K562 (cell line): Measurements from ENCODE around the gene GAPDH. TPM values are rescaled to one million over a fixed set of nuclear protein-coding genes. Genes with fewer than 3 reads are reported as not detected.

Experiments
- CEBPG ChIP-seq, 3 experiments: fragments of 200-800 bp in 1 of 3; sonication (Bioruptor generic) in 1 of 3; sonication (generic) in 1 of 3; formaldehyde crosslinking in 1 of 3; IDR thresholded peaks in 2 of 3; conservative IDR thresholded peaks in 1 of 3; 2 replicates each; pipeline versions ENCODE4 v1.6.1 to v1.8.0; 2016 to 2022; ENCODE audit warnings: missing compliant biosample characterization in 2 of 3, missing genetic modification characterization in 2 of 3, mild to moderate bottlenecking in 1 of 3, missing genetic modification reagents in 1 of 3
- ESRRB ChIP-seq: fragments of 250-450 bp; sonication (Bioruptor Pico); IDR thresholded peaks from 2 replicates; pipeline ENCODE4 v1.5.0; 2020; ENCODE audit warnings: mild to moderate bottlenecking, moderate library complexity, borderline replicate concordance
- GTF2F1 ChIP-seq: IDR thresholded peaks from 2 replicates; pipeline ENCODE4 v1.6.1; 2011; ENCODE audit warnings: low read depth, low read length, improper control_type of control experiment
- JUNB ChIP-seq: fragments of 450-650 bp; formaldehyde crosslinking; conservative IDR thresholded peaks from 2 replicates; pipeline ENCODE4 v1.4.0; 2020; ENCODE audit warnings: mild to moderate bottlenecking
- POLR3A ChIP-seq: IDR thresholded peaks from 2 replicates; pipeline ENCODE4 v1.6.1; 2011; ENCODE audit warnings: borderline replicate concordance, mild to moderate bottlenecking, moderate library complexity; ENCODE audit not compliant: insufficient read length, insufficient read depth; ENCODE audit errors: extremely low read depth
- RCOR1 ChIP-seq, 2 experiments: IDR thresholded peaks; 2 replicates each; pipeline ENCODE4 v1.6.1; 2012; ENCODE audit warnings: low read depth in 2 of 2, low read length in 2 of 2, borderline replicate concordance in 1 of 2, improper control_type of control experiment in 1 of 2
- SNIP1 ChIP-seq: fragments of 450-650 bp; IDR thresholded peaks from 2 replicates; pipeline ENCODE4 v1.7.1; 2017; ENCODE audit warnings: low read depth, mild to moderate bottlenecking
- ZNF274 ChIP-seq: IDR thresholded peaks from 2 replicates; pipeline ENCODE4 v1.6.1; 2011; ENCODE audit warnings: low read depth, mild to moderate bottlenecking, low read length, moderate library complexity, borderline replicate concordance
- ZNF41 ChIP-seq: fragments of 250-450 bp; sonication (Bioruptor Pico); conservative IDR thresholded peaks from 2 replicates; pipeline ENCODE4 v1.4.0; 2020; ENCODE audit warnings: mild to moderate bottlenecking
- ZNF444 ChIP-seq: fragments of 250-450 bp; sonication (Bioruptor Pico); IDR thresholded peaks from 2 replicates; pipeline ENCODE4 v1.4.0; 2020; ENCODE audit warnings: mild to moderate bottlenecking, moderate library complexity
- ZNF77 ChIP-seq: fragments of 250-450 bp; sonication (Bioruptor Pico); IDR thresholded peaks from 2 replicates; pipeline ENCODE4 v1.5.0; 2020
- polyA plus RNA-seq, 8 experiments: library from polyadenylated mRNA; depleted of rRNA in 4 of 8; stranded (reverse) in 5 of 8; unstranded in 3 of 8; fragments of >200 nt; fragmentation: Nextera tagmentation in 2 of 8; fragmentation: Illumina TruSeq in 1 of 8; extraction: Ambion mirVana in 2 of 8; extraction: Trizol in 1 of 8; gene quantifications; 2 replicates each; pipeline versions ENCODE4 v1.2.1 to v1.2.3, GENCODE V29; 2011 to 2014; ENCODE audit warnings: inconsistent platforms in 1 of 8, missing spikeins in 1 of 8
- total RNA-seq, 7 experiments: library from RNA; depleted of rRNA in 6 of 7; stranded (reverse); fragments of >200 nt in 6 of 7; fragmentation: Illumina TruSeq in 2 of 7; extraction: Trizol in 2 of 7; gene quantifications; 2 replicates each; pipeline versions ENCODE4 v1.2.1 to v1.2.3, GENCODE V29; 2011 to 2021; ENCODE audit warnings: low replicate concordance in 1 of 7
- TF ChIP-seq, protein P1 (sequence below): fragments of 250-450 bp; sonication (Bioruptor Pico); IDR thresholded peaks from 2 replicates; pipeline ENCODE4 v1.9.0; 2021; ENCODE audit warnings: mild to moderate bottlenecking
- TF ChIP-seq, protein P2 (sequence below): fragments of 450-650 bp; conservative IDR thresholded peaks from 2 replicates; pipeline ENCODE4 v1.6.1; 2016; ENCODE audit warnings: missing genetic modification characterization, low read depth, mild to moderate bottlenecking, missing compliant biosample characterization, moderate library complexity

The GAPDH gene
- total and polyA plus RNA-seq, 9 of the 15 experiments (the other 6 are each of a cell fraction or from before 2014, with no cell fraction given), result 2,206 to 6,793 (median 4,217) TPM

DNA sequence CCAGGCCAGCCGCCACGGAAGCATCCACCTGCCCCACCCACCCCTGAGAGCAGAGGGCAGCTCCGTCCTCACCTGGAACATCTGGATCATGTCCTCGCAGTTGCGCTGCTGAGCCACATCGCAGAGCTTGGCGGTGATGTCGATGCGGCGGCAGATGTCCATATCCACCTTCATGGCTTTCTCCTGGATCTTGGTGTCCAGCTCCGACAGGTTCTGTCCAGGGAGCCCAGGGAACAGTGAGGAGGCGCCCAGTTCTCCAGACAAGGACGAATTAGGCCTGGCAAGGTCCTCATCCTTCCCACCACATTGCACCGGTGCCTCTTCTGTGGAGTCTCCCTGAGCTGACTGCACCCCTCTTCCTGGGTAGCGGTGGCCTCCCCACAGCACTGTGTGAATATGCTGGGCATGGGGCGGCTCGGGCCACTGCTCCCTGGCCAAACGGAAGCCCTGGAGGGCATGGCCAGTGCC is 15.4 kb downstream of the GAPDH start (continued):
- TF ChIP-seq, protein P1, sequence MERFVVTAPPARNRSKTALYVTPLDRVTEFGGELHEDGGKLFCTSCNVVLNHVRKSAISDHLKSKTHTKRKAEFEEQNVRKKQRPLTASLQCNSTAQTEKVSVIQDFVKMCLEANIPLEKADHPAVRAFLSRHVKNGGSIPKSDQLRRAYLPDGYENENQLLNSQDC, result no peak
- no peak for TF ChIP-seq SNIP1
- no peak for TF ChIP-seq POLR3A
- no peak for TF ChIP-seq CEBPG (CRISPR knock-in tag; IDR thresholded peaks at IDR 0.05)
- TF ChIP-seq CEBPG (tag; conservative IDR thresholded peaks at IDR 0.05 in 1 of 2, IDR thresholded peaks at IDR 0.05 in 1 of 2), result no peak
- no peak for TF ChIP-seq ESRRB (CRISPR knock-in tag)
- TF ChIP-seq GTF2F1, result no peak
- TF ChIP-seq RCOR1 (IDR thresholded peaks at IDR 0.05; ENCODE audit: borderline replicate concordance in 1 of 2, low read depth in 2 of 2, low read length in 2 of 2), result no peak
- TF ChIP-seq, protein P2, sequence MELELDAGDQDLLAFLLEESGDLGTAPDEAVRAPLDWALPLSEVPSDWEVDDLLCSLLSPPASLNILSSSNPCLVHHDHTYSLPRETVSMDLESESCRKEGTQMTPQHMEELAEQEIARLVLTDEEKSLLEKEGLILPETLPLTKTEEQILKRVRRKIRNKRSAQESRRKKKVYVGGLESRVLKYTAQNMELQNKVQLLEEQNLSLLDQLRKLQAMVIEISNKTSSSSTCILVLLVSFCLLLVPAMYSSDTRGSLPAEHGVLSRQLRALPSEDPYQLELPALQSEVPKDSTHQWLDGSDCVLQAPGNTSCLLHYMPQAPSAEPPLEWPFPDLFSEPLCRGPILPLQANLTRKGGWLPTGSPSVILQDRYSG (tag), result no peak
- TF ChIP-seq ZNF444 (CRISPR knock-in tag), result no peak
- no peak for TF ChIP-seq JUNB (CRISPR knock-in tag)
- no peak for TF ChIP-seq ZNF41 (CRISPR knock-in tag)
- no peak for TF ChIP-seq ZNF274
- no peak for TF ChIP-seq ZNF77 (CRISPR knock-in tag)
